Glutamatergic neuron (in vitro differentiated cells): ENCODE results near the gene PADI2. TPM values are rescaled to one million over a fixed set of nuclear protein-coding genes. Genes with fewer than 3 reads are reported as not detected.

Source experiments
- DNase-seq: peaks from one replicate; pipeline ENCODE4 v3.0.0; 2022
- H3K27ac Mint-ChIP-seq: one replicate; pipeline ENCODE4 v1.8.0; 2020; ENCODE audit warnings: mild to moderate bottlenecking, mixed read lengths, inconsistent platforms; ENCODE audit not compliant: unreplicated experiment
- H3K27me3 Mint-ChIP-seq: one replicate; pipeline ENCODE4 v1.8.0; 2020; ENCODE audit warnings: mild to moderate bottlenecking, moderate library complexity, mixed read lengths, inconsistent platforms; ENCODE audit not compliant: unreplicated experiment
- H3K36me3 Mint-ChIP-seq: one replicate; pipeline ENCODE4 v1.8.0; 2020; ENCODE audit warnings: mild to moderate bottlenecking, mixed read lengths, inconsistent platforms; ENCODE audit not compliant: unreplicated experiment
- H3K4me1 Mint-ChIP-seq: one replicate; pipeline ENCODE4 v1.8.0; 2020; ENCODE audit warnings: mild to moderate bottlenecking, low read depth, mixed read lengths, inconsistent platforms; ENCODE audit not compliant: unreplicated experiment
- H3K4me3 Mint-ChIP-seq: one replicate; pipeline ENCODE4 v1.8.0; 2020; ENCODE audit warnings: mild to moderate bottlenecking, mixed read lengths, inconsistent platforms; ENCODE audit not compliant: unreplicated experiment
- H3K9me3 Mint-ChIP-seq: one replicate; pipeline ENCODE4 v1.8.0; 2020; ENCODE audit warnings: mild to moderate bottlenecking, moderate library complexity, mixed read lengths, inconsistent platforms; ENCODE audit not compliant: unreplicated experiment
- total RNA-seq: library from RNA; stranded (reverse); fragmentation: NEBNext Ultra II Directional; extraction: Animal tissue kit (Norgen Biotek cat#: 25700); gene quantifications from one replicate; pipeline ENCODE4 v1.2.1, GENCODE V29; 2021; ENCODE audit not compliant: unreplicated experiment
- TF ChIP-seq, protein P1 (sequence below): fragments of 200-600 bp; sonication (generic); IDR thresholded peaks from one replicate; pipeline ENCODE4 v1.5.0; 2021; ENCODE audit not compliant: partially characterized antibody, unreplicated experiment

PADI2 gene
- total RNA-seq, 1 donor from 2014 or later: 0.74 TPM

DNA sequence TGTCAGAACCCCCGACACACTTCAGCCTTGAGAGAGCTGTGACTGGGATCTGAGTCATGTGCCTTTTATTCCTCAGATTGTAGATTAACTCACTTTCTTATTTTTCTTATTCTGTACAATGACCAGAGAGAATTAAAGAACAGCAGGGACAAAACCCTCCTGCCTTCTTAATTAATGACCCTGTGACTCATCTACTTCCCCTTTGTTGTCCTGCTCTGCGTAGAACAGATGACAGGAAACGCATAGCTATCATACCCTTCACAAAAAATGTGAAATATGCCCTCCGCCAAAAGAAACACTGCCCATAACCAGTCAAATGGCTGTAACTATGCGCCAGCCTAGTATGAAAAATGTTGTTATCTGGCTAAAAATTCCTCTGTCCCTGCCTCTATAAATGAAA, 9.1 kb upstream of the PADI2 start:
- no peaks in the 10 kb centered on the region for H3K9me3 Mint-ChIP-seq
- DNase-seq: no peak
- no peaks in the 10 kb centered on the region for H3K4me1 Mint-ChIP-seq
- TF ChIP-seq, protein P1, sequence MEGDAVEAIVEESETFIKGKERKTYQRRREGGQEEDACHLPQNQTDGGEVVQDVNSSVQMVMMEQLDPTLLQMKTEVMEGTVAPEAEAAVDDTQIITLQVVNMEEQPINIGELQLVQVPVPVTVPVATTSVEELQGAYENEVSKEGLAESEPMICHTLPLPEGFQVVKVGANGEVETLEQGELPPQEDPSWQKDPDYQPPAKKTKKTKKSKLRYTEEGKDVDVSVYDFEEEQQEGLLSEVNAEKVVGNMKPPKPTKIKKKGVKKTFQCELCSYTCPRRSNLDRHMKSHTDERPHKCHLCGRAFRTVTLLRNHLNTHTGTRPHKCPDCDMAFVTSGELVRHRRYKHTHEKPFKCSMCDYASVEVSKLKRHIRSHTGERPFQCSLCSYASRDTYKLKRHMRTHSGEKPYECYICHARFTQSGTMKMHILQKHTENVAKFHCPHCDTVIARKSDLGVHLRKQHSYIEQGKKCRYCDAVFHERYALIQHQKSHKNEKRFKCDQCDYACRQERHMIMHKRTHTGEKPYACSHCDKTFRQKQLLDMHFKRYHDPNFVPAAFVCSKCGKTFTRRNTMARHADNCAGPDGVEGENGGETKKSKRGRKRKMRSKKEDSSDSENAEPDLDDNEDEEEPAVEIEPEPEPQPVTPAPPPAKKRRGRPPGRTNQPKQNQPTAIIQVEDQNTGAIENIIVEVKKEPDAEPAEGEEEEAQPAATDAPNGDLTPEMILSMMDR: no peak
- H3K36me3 Mint-ChIP-seq: no peaks in the 10 kb centered on the region
- H3K27me3 Mint-ChIP-seq: no peaks in the 10 kb centered on the region
- no peak overlapping the region for H3K4me3 Mint-ChIP-seq
- H3K27ac Mint-ChIP-seq: no peak overlapping the region

DNA sequence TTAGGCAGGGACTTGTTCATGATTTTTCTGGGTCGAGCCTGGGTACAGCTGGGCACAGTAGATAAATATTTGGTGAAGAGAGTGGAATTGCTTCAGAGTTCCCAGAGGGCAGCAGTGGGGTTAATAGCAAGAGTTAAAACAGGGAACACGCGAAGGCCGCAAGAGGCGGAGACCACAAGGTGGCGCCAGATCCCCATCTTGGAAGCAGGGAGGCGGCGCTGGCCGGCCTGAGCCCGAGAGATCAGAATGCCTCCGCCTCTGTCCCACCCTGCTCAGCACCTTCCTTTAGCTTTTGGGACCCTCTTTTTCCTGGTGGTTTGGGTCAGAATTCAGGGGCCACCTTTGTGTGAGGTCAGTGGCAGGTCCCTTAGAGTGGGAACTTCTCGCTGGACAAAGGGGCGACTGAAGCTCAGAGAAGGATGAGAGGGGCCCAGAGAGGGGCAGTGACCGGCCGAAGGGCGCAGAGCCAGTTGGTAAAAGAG, 6.5 kb upstream of the PADI2 start:
- Mint-ChIP-seq H3K27me3 (no peaks in the 10 kb centered on the region), H3K36me3 (no peaks in the 10 kb centered on the region), H3K9me3 (peaks cover 2% of the 10 kb centered on the region), H3K4me1 (peaks cover 10% of the 10 kb centered on the region), H3K27ac (no peak overlapping the region), H3K4me3 (no peak overlapping the region)
- peak; percentile 96 for DNase-seq
- TF ChIP-seq, protein P1: peak; percentile 93

DNA sequence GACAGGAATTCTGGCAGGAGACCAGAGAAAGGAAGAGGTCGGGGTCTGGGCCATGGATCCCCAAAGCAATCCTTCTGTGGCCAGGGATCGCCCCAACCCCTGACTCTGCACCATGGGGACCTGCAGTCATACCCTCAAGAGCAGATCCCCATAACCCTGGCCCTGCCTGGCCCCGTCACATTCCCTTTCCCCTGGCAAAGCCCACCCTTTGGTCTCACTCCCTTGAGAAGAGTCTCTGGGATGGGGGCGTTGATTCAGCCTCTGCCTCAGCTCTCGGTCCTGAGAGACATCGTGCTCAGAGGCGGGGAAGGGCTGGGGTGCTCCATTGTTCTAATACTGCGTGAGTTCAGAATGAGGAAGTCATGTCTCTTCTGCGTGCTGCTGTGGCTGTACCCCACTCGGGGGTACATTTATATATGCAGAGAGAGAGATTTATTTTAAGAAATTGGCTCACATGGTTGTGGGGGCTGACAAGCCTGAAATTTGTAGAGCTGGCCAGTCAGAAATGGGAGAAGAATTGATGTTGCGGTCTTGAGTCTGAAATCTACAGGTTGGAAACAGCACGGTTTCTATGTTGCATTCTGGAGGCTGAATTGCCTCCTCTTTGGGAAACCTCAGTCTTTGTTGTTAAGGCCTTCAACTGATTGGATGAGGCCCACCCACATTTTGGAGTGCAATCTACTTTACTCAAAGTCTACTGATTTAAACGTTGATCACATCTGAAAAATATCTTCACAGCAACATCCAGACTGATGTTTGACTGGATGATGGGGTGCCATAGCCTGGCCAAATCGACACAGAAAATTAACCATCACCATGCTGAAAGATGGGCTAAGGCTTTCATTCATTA, 4.2 kb upstream of the PADI2 start:
- Mint-ChIP-seq H3K4me1 (peaks cover 14% of the 10 kb centered on the region), H3K9me3 (peaks cover 2% of the 10 kb centered on the region), H3K27me3 (peaks cover 7% of the 10 kb centered on the region), H3K4me3 (no peak overlapping the region), H3K27ac (no peak overlapping the region), H3K36me3 (no peaks in the 10 kb centered on the region)
- no peak for DNase-seq
- TF ChIP-seq, protein P1: no peak

DNA sequence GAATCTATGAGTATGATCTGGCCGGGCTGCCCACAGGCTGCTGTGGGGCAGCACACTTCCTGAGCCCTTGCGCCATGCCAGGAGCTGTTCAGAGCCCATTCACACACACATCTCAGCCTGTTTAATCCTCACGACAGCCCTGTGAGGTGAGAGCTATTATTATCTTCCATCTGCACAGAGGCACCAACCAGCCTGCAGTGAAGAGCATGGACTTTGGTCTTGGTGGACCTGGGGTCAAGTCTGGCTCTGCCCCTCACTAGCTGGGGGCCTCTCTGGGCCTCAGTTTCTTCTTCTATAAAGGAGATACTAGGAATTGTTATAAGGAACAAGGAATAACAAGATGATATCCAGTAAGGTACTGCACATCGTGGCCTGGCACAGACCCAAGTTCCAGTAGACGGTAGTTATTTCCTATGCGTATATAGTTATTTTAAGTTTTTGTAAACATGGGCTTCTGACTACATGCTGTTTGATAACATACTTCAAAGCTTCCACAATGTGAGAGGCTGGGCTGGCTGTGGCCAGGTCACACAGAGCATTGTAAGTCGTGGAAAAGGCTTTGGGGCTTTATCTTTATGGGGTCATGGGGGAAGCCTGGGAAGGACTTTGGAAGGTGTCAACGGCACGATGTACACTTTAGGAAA, 3.4 kb upstream of the PADI2 start:
- no peaks in the 10 kb centered on the region for H3K36me3 Mint-ChIP-seq
- H3K4me3 Mint-ChIP-seq: no peak overlapping the region
- TF ChIP-seq, protein P1: no peak
- H3K9me3 Mint-ChIP-seq: peaks cover 2% of the 10 kb centered on the region
- H3K27ac Mint-ChIP-seq: no peak overlapping the region
- peaks cover 16% of the 10 kb centered on the region for H3K4me1 Mint-ChIP-seq
- H3K27me3 Mint-ChIP-seq: peaks cover 12% of the 10 kb centered on the region
- no peak for DNase-seq

DNA sequence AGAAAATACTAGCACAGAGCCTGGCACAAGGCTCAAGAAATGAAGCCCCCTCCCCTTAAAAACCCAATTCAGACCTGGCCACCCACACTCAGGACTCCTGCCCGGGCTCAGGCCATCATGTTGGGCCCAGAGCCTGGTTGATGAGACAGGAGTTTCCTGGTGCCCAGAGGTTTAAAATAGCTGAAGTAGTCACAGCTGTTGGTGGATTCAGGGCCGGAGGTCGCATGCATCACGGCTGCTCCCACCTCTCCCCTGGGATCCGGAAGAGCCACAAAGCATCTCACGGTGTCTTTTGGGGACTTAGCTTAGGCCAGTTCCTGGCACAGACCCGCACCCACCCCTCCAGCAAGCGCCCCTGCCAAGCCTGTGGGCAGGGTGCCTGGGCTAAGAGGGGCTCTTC, 2.6 kb upstream of the PADI2 start:
- peaks cover 12% of the 10 kb centered on the region for H3K27me3 Mint-ChIP-seq
- DNase-seq: peak; percentile 36
- H3K4me1 Mint-ChIP-seq: peaks cover 16% of the 10 kb centered on the region
- H3K9me3 Mint-ChIP-seq: peaks cover 2% of the 10 kb centered on the region
- H3K27ac Mint-ChIP-seq: no peak overlapping the region
- TF ChIP-seq, protein P1: no peak
- H3K36me3 Mint-ChIP-seq: no peaks in the 10 kb centered on the region
- H3K4me3 Mint-ChIP-seq: no peak overlapping the region
